Trophoblast cell (in vitro differentiated cells and primary cell): Measurements from ENCODE around the gene AMMECR1L.
A peak's percentile ranks its signal among the peaks of the same experiment; 100 is the strongest.
"Not testable (repeated sequence)": the region's sequence is repeated elsewhere in the genome, so short reads cannot be mapped to it uniquely, and the experiment has no call there.

Experiments
- DNase-seq, 2 donors: peaks; one replicate each; pipeline ENCODE4 v3.0.0-alpha.2; 2016
- H2AFZ ChIP-seq: 2 replicates; pipeline ENCODE4 v1.6.1; 2013; ENCODE audit warnings: low read length, moderate library complexity, mild to moderate bottlenecking; ENCODE audit not compliant: insufficient read depth, poor library complexity
- H2AK5ac ChIP-seq: 2 replicates; pipeline ENCODE4 v1.6.1; 2013; ENCODE audit warnings: mild to moderate bottlenecking, low read length
- H2BK120ac ChIP-seq: 2 replicates; pipeline ENCODE4 v1.6.1; 2013; ENCODE audit warnings: low read length, mild to moderate bottlenecking, moderate library complexity; ENCODE audit not compliant: insufficient read depth, poor library complexity
- H2BK12ac ChIP-seq: 2 replicates; pipeline ENCODE4 v1.6.1; 2013; ENCODE audit warnings: mild to moderate bottlenecking, low read length, moderate library complexity
- H2BK5ac ChIP-seq: 2 replicates; pipeline ENCODE4 v1.6.1; 2013; ENCODE audit warnings: low read length, low read depth, moderate library complexity, mild to moderate bottlenecking; ENCODE audit not compliant: poor library complexity
- H3K14ac ChIP-seq: 2 replicates; pipeline ENCODE4 v1.6.1; 2013; ENCODE audit warnings: mild to moderate bottlenecking, low read length
- H3K18ac ChIP-seq: 2 replicates; pipeline ENCODE4 v1.6.1; 2013; ENCODE audit warnings: mild to moderate bottlenecking, low read length
- H3K23ac ChIP-seq: 2 replicates; pipeline ENCODE4 v1.6.1; 2013; ENCODE audit warnings: low read length
- H3K27ac ChIP-seq: 2 replicates; pipeline ENCODE4 v1.5.1; 2013; ENCODE audit warnings: low read depth, mild to moderate bottlenecking, inconsistent platforms, low read length, moderate library complexity
- H3K27me3 ChIP-seq: 2 replicates; pipeline ENCODE4 v1.6.1; 2013; ENCODE audit warnings: inconsistent platforms, mild to moderate bottlenecking, low read length, moderate library complexity; ENCODE audit not compliant: insufficient read depth
- H3K36me3 ChIP-seq, 2 experiments: 1 replicate in 1 of 2; 2 replicates in 1 of 2; pipeline ENCODE4 v1.6.1; 2013; ENCODE audit warnings: low read length in 2 of 2, mild to moderate bottlenecking in 2 of 2, moderate library complexity in 1 of 2; ENCODE audit not compliant: insufficient read depth in 2 of 2, control insufficient read depth in 1 of 2
- H3K4ac ChIP-seq: 2 replicates; pipeline ENCODE4 v1.6.1; 2013; ENCODE audit warnings: low read depth, mild to moderate bottlenecking, low read length, moderate library complexity
- H3K4me1 ChIP-seq, 2 experiments: 1 replicate in 1 of 2; 2 replicates in 1 of 2; pipeline ENCODE4 v1.6.1; 2013; ENCODE audit warnings: low read length in 2 of 2, mild to moderate bottlenecking in 2 of 2, moderate library complexity in 1 of 2; ENCODE audit not compliant: insufficient read depth in 2 of 2, control insufficient read depth in 1 of 2
- H3K4me2 ChIP-seq: 2 replicates; pipeline ENCODE4 v1.6.1; 2013; ENCODE audit warnings: inconsistent platforms, mild to moderate bottlenecking, low read length, moderate library complexity
- H3K4me3 ChIP-seq: 2 replicates; pipeline ENCODE4 v1.5.1; 2013; ENCODE audit warnings: mild to moderate bottlenecking, low read depth, low read length, inconsistent platforms
- H3K79me1 ChIP-seq: one replicate; pipeline ENCODE4 v1.6.1; 2013; ENCODE audit warnings: low read length
- H3K79me2 ChIP-seq: 2 replicates; pipeline ENCODE4 v1.6.1; 2013; ENCODE audit warnings: low read length, mild to moderate bottlenecking; ENCODE audit not compliant: control insufficient read depth, insufficient read depth, poor library complexity
- H3K9ac ChIP-seq: 2 replicates; pipeline ENCODE4 v1.6.1; 2013; ENCODE audit warnings: mild to moderate bottlenecking, low read length
- H3K9me3 ChIP-seq: 2 replicates; pipeline ENCODE4 v1.6.1; 2013; ENCODE audit warnings: low read depth, mild to moderate bottlenecking, control low read depth, inconsistent platforms, low read length; ENCODE audit not compliant: insufficient read depth
- H4K12ac ChIP-seq: 2 replicates; pipeline ENCODE4 v1.6.1; 2013; ENCODE audit warnings: low read depth, mild to moderate bottlenecking, low read length, moderate library complexity
- H4K8ac ChIP-seq: 2 replicates; pipeline ENCODE4 v1.6.1; 2013; ENCODE audit warnings: low read depth, mild to moderate bottlenecking, low read length, moderate library complexity
- H4K91ac ChIP-seq: one replicate; pipeline ENCODE4 v1.6.1; 2013; ENCODE audit warnings: low read depth, mild to moderate bottlenecking, low read length, moderate library complexity
- WGBS: extraction: QIAGEN DNeasy Blood & Tissue Kit; methylation state at CpG from one replicate; pipeline ENCODE4 v1.1.7; 2013; ENCODE audit warnings: missing lambda C conversion rate; ENCODE audit not compliant: insufficient read length, insufficient coverage; ENCODE audit errors: extremely low coverage; 5-methylcytosine and 5-hydroxymethylcytosine counted together

The AMMECR1L gene

GRCh38 chr2:127891811-127892210 is 6.1 kb upstream of the AMMECR1L start:
- H3K27ac ChIP-seq: no peak overlapping the region
- no peaks in the 10 kb centered on the region for H3K9me3 ChIP-seq
- no peaks in the 10 kb centered on the region for H3K27me3 ChIP-seq
- no peak overlapping the region for H4K12ac ChIP-seq
- H4K91ac ChIP-seq: no peak overlapping the region
- no peak overlapping the region for H2BK12ac ChIP-seq
- no peak overlapping the region for H2AK5ac ChIP-seq
- no peaks in the 10 kb centered on the region for H3K79me2 ChIP-seq
- no peak overlapping the region for H3K18ac ChIP-seq
- no peak overlapping the region for H3K23ac ChIP-seq
- no peak overlapping the region for H3K4me3 ChIP-seq
- no peak overlapping the region for H2BK120ac ChIP-seq
- no peak overlapping the region for H3K4me2 ChIP-seq
- no peaks in the 10 kb centered on the region for H3K4me1 ChIP-seq
- no peak for DNase-seq
- no peaks in the 10 kb centered on the region for H3K79me1 ChIP-seq
- H4K8ac ChIP-seq: no peak overlapping the region
- no peak overlapping the region for H3K14ac ChIP-seq
- H2BK5ac ChIP-seq: no peak overlapping the region
- no peak overlapping the region for H2AFZ ChIP-seq
- no peak overlapping the region for H3K4ac ChIP-seq
- no CpG with 5 or more reads among the region's 5 CpGs for WGBS
- no peaks in the 10 kb centered on the region for H3K36me3 ChIP-seq
- no peak overlapping the region for H3K9ac ChIP-seq

- not testable (repeated sequence) for H4K12ac ChIP-seq, H3K4me1 ChIP-seq, H3K14ac ChIP-seq, H3K4me2 ChIP-seq, H3K36me3 ChIP-seq, H3K9ac ChIP-seq, H3K27me3 ChIP-seq, H3K23ac ChIP-seq, H2BK120ac ChIP-seq, H4K91ac ChIP-seq, H2BK5ac ChIP-seq, H3K27ac ChIP-seq, H4K8ac ChIP-seq, DNase-seq, H3K9me3 ChIP-seq, H2AFZ ChIP-seq, H3K18ac ChIP-seq, H3K79me1 ChIP-seq, H2AK5ac ChIP-seq, H3K4ac ChIP-seq, H2BK12ac ChIP-seq, H3K4me3 ChIP-seq, H3K79me2 ChIP-seq
- WGBS: no CpG with 5 or more reads among the region's 7 CpGs
These were observed 5.0 kb upstream of the AMMECR1L start for GRCh38 chr2:127890756-127891155.

- peaks cover 8% of the 10 kb centered on the region for H3K79me2 ChIP-seq
- no peak overlapping the region for H2BK5ac ChIP-seq
- no peak overlapping the region for H3K23ac ChIP-seq
- WGBS: no CpG with 5 or more reads among the region's 1 CpG
- H4K91ac ChIP-seq: no peak overlapping the region
- H3K4ac ChIP-seq: no peak overlapping the region
- no peak overlapping the region for H4K12ac ChIP-seq
- H3K4me1 ChIP-seq: peaks cover 7 to 8% of the 10 kb centered on the region in 2 experiments
- H3K18ac ChIP-seq: no peak overlapping the region
- peaks cover 11% of the 10 kb centered on the region for H3K79me1 ChIP-seq
- H2BK120ac ChIP-seq: no peak overlapping the region
- no peak overlapping the region for H3K27ac ChIP-seq
- H2AFZ ChIP-seq: no peak overlapping the region
- H3K36me3 ChIP-seq: peaks cover 0 to 2% of the 10 kb centered on the region in 2 experiments
- H3K4me3 ChIP-seq: no peak overlapping the region
- no peak overlapping the region for H3K4me2 ChIP-seq
- no peak overlapping the region for H4K8ac ChIP-seq
- no peak overlapping the region for H2BK12ac ChIP-seq
- no peak overlapping the region for H2AK5ac ChIP-seq
- no peak overlapping the region for H3K14ac ChIP-seq
- H3K9ac ChIP-seq: no peak overlapping the region
- no peaks in the 10 kb centered on the region for H3K27me3 ChIP-seq
- no peaks in the 10 kb centered on the region for H3K9me3 ChIP-seq
- DNase-seq: peak; percentile 63 to 94
These were observed 3.0 kb upstream of the AMMECR1L start for GRCh38 chr2:127888772-127889171.

- H3K18ac ChIP-seq: no peak overlapping the region
- DNase-seq: no peak
- H2BK120ac ChIP-seq: no peak overlapping the region
- H3K79me1 ChIP-seq: peaks cover 11% of the 10 kb centered on the region
- H3K9ac ChIP-seq: no peak overlapping the region
- H3K4me3 ChIP-seq: no peak overlapping the region
- no peak overlapping the region for H3K4ac ChIP-seq
- no peak overlapping the region for H4K8ac ChIP-seq
- peaks cover 3 to 5% of the 10 kb centered on the region in 2 experiments for H3K36me3 ChIP-seq
- H3K27me3 ChIP-seq: no peaks in the 10 kb centered on the region
- H3K4me1 ChIP-seq: peaks cover 7 to 8% of the 10 kb centered on the region in 2 experiments
- no peak overlapping the region for H3K14ac ChIP-seq
- H3K23ac ChIP-seq: no peak overlapping the region
- H2BK5ac ChIP-seq: no peak overlapping the region
- no CpG with 5 or more reads among the region's 1 CpG for WGBS
- no peak overlapping the region for H2AK5ac ChIP-seq
- H2BK12ac ChIP-seq: no peak overlapping the region
- peaks cover 8% of the 10 kb centered on the region for H3K79me2 ChIP-seq
- H3K9me3 ChIP-seq: no peaks in the 10 kb centered on the region
- no peak overlapping the region for H3K27ac ChIP-seq
- no peak overlapping the region for H3K4me2 ChIP-seq
- H4K12ac ChIP-seq: no peak overlapping the region
- H4K91ac ChIP-seq: no peak overlapping the region
- H2AFZ ChIP-seq: no peak overlapping the region
These were observed 2.0 kb upstream of the AMMECR1L start for GRCh38 chr2:127887776-127888130.
